ENCODE results near the gene PHF19.

The PHF19 gene

DNA sequence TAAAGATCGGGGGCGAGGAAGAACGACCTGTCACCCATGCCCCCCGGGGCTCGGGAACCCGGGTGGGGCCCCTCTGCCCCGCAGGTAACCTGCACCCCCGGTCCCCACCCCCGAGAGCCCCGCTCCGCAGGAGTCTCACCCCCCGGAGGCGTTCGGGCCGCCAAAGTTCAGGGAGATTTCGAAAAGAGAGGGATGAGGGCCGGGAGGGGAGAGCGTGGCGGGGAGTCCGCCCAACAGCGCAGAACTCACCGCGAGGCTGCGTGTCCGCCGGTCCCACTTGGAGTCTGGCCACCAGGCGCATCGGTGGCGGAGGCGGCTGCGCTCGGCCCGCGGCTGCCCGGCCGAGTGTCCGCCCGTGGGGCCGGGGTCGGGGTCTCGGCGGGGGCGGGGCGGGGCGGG, at the start of gene PHF19:
TSS of gene PHF19 (minus strand) at position 347 of the 399 bp plus-strand sequence. CDS start 2,447 bp downstream, outside the sequence.
- no peak for DNase-seq (ENCODE audit: low read depth)

DNA sequence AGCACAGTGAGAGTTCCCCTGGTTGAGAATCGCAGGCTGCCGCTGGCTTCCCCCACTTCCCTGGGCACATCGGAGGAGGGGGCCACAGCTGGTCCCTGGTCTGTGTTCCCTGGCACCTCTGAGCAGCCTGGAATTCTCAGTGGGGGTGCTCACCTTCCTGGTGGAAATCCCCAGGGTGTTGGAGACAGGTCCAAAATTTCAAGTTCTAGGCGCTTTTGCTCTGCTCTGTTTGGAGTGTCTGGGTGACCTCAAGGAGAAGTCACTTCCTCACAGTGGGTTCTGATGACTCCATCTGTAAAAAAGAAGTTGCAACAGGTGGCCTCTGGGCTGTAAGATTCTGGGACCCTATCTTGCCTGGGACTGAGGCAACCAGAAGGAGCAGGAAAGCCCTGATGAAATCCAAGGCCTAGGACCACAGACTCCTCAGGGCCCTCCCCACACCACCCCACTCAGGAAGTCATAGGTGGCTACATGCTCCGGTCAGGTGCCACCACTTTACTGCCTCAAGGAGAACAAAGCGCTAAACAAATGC, 49.5 kb upstream of the PHF19 start, which contains the start of gene TRAF1:
TSS of gene TRAF1 (minus strand) at position 400 of the 532 bp plus-strand sequence. CDS start 721 bp downstream, outside the sequence.
- DNase-seq (ENCODE audit: low read depth), result no peak

DNA sequence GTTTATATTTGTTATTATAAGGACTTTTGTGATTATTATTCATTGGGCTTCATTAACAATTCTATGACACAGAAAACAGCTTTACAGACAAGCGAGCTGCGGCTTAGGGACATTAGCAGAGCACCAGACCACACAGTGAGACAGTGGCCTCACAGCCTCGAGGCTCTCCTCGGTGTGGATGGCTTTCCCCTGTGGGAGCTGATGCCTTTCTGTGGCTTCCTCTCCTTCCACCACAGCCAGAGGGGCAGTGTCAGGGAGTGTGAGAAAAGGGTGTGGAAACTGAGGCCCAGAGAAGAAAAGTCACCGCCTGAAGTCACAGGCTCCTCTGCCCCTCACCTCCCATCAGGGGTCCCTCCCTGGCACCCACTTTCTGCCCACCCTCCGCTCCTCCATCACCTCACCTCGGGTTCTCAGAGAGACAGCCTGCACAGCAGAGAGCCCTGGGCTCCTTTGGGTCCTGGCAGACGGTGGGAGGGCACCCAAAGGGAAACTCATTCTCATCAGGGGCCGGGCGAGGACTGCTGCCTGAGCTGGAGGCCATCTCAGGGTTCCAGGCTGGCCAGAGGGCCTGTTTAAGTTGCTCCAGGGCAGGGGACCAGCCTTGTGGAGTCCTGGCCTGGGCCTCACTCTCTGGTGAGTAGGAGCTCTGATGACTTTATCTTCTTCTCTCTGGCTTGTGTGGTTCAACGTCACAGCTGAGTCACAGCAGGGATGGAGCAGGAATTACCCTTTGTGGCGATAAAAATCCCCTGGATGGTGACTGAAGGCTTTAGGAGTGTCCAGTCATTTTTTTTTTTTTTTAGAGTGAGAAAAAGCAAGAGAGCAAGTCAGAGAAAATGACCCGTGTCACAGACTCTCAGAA, 48.8 kb upstream of the PHF19 start:
- DNase-seq (ENCODE audit: low read depth), result peak; percentile 73

DNA sequence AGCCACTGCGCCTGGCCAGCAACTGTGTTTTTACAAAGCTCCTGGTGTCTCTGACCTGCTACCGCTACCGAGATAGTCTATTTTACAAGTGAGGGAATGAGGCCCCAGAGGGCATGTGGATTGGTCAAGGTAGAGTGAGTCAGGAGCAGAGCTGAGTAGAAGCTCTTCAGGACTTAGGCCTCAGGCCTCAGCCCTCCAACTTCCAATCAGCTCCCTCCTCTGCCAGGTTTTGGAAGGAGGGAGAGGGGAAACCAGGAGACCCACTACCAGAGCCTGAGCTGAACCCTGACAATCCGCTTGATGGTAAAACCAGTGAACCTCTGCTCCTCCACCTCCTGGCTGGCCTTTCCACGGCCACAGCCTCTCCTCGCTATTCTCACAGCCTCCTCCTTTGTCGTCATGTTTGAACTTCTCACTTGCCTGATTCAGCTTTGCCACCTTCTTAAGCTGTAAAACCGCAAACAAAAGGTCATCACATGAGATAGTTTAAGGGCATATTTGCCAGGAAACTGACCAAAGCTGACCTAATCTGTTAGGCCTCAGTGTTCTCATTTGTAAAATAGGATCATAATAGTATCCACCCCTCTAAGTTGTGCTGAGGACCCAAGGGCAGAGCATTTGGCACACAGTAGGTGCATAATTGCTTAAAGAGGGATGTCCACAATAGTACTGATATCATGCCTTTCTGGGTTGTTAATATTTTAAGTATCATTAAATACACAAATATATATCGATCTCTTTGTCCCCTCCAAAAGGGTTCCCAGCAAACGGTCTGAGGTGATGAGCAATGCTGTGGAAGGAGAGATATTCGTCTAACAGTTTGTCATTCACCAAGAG, 47.9 kb upstream of the PHF19 start:
- no peak for DNase-seq (ENCODE audit: low read depth)

DNA sequence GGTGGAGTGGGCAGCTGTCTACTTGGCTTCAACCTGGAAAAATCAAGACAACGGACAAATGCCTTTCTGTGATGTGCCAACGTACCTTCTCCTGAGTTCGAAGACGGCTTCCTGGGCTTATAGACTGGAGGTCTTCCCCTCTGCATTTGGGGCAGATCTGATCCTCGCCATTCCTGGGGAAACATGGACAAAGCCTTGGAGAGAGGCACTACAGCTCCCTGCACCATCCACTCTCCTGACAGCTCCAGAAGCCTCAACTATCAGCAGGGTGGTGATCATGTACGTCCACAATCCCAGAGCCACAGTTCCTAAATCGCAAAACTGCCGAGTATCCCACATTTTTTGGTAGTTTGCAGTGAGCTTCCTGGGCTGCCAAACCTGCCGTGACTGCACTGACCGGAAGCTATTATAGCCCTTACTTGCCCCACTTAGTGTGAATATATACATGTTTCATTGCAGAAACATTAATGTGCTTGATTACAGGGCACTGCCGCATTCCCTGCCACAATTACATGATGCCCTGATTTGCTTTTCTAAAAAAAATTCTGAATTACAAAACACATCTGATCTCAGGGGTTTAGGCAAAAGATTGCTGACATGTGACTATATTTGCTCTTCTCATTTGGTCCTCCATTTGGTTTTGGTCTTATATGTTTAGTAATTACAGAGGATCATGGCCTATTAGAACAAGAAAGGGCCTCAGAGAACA, 46.8 kb upstream of the PHF19 start:
- no peak for DNase-seq (ENCODE audit: low read depth)

DNA sequence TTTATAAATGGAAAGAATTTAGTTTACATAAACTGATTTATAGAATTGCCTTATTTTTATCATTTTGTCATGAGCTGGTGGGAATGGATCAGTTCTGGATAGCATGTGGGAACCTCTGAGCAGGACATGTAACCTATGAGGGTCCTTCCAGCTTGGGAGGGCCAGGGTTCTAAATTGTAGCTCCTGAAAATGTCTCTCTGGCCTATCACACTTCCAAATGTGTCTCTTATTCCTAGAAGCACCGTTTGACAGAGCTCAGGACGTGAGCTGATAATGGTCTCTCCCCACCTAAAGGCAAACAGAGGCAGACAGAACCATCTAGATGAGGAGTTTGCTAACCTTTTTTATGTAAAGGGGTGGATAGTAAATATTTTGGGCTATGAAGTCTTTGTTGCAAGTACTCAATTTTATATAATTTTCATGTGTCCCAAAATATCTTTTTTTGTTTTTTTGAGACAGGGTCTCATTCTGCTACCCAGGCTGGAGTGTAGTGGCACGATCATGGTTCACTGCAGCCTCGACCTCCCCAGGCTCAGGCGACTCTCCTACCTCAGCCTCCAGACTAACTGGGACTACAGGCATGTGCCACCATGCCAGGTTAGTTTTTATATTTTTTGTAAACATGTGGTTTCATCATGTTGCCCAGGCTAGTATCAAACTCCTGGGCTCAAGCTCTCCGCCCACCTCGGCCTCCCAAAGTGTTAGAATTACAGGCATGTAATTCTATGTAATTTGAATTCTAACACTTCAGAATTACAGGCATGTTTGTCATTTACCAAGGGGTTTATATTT, 45.6 kb upstream of the PHF19 start:
- no peak for DNase-seq (ENCODE audit: low read depth)

DNA sequence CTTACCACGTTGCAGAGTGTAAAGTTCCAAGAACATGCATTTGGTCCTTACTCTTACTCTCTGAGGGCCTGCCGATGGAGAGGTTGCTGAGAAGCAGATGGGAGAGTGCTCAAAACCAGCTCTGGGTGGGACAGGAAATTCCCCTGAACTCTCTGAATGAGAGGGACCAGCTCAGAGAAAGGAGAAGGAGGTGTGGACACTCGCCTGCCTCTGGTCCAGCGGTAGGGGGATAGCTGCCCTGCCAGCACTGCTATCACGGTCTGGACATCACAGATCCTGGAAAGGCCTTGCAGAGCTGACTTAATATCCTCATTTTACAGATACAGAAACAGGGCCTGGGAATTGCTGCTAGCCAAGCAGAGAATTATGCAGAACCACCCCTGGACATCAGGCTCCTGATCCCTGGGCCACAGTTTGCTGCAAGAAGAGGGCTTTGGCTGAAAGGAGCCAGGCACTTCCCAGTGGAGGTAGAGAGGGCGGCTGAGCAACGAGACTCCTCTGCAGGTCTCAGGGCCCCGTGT, 44.7 kb upstream of the PHF19 start:
- DNase-seq (ENCODE audit: low read depth), result no peak

DNA sequence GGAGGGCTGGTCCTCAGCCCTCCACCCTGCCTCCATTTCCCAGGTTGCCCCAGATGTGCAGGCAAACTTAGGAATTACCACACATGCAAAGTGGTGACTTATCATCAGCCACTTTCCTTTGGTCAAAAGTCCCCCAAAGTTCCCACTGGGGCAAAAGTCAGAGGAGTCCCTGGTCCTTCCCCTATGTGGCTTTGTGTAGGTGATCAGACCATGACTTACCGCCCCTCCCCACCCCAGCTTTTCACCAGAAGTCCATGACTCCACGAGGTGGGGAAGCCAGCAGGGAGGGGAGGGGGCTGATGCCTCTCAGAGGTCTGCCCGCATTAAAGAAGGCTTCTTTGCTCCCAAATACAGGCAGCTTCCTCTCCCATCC, 43.8 kb upstream of the PHF19 start:
- DNase-seq (ENCODE audit: low read depth), result no peak

DNA sequence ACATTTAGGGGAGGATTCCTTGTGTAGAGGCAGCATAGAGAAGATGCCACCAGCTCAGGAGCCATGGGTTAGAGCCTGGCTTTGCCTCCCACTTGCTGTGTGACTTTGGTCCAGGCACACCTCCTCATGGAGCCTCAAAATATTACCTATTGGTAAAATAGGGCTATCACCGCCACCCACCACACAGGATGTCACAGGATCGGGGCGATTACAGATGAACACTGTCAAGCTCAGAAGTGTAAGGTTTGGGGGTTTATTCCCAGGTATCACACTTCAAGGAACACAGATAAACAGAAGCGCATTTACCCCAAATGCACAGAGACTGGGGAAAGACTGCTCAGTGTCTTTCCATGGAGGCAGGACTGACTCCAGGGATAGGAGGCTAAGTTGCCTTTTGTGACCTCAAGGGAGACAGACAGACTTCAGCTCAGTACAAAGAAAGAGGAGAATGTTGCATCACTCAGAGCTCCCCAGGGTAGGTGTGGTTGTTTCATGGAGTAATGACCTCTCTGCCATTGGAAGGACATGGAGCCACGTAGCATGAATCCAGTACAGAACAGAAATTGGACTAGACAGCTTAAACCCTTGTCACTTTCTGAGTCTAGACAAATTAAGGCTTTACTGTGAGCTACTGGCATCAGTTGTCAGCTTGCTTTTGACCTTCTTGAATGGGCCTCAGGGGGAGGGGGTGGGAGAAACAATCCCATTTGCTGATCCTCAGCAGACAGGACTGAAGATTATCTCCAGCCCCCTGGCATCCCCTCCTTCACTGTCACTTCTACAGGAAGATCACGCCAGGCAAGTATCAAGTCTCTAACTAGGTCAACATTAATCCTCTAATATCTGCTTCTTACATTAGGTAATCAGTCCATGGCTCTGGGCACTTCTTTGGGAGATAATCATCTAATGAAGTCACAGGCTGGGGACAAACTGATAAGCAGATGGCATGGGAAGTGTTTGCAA, 43.1 kb upstream of the PHF19 start:
- DNase-seq (ENCODE audit: low read depth), result no peak

DNA sequence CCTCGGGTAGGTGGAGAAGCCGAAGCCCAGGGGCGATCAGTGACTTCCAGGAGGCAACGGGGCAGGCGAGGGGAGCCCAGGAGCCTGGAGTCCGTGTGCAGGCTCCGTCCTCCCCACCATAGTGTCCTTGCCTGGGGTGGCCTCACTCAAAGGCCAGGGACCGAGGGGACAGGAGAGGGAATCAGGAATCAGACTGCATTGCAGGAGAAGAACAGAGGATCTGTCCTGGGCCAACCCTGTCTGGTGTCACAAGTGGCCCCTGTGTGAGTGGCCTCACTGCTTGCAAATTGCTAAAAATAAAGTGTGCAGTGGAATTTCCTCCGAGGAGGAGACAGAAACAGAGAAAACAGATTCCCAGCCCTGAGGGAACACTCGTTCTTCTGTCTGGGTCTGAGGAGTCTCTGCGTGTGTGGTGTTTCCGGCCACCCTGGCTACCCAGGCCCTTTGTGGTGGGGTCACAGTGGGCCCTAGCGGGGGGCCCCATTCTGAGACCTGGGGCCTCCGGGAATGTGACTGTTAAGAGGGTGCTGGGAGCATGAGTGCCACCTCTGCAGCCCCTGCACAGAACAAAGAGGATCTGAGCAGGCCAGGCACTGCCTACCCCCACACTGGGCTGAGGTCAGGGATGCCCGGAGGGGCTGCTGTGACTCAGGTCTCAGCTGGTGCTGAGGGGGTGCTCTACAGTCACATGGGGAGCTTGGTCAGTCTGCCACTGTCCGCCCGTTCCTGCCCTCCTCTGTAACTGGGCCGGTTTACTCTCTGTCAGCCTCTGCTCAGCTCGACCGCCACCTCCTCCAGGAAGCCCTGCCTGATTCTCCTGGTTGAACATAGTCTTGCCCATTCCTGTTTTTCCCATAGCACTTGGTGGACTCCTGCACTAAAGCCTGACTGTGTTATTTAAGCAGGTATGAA, 42.2 kb upstream of the PHF19 start:
- no peak for DNase-seq (ENCODE audit: low read depth)

DNA sequence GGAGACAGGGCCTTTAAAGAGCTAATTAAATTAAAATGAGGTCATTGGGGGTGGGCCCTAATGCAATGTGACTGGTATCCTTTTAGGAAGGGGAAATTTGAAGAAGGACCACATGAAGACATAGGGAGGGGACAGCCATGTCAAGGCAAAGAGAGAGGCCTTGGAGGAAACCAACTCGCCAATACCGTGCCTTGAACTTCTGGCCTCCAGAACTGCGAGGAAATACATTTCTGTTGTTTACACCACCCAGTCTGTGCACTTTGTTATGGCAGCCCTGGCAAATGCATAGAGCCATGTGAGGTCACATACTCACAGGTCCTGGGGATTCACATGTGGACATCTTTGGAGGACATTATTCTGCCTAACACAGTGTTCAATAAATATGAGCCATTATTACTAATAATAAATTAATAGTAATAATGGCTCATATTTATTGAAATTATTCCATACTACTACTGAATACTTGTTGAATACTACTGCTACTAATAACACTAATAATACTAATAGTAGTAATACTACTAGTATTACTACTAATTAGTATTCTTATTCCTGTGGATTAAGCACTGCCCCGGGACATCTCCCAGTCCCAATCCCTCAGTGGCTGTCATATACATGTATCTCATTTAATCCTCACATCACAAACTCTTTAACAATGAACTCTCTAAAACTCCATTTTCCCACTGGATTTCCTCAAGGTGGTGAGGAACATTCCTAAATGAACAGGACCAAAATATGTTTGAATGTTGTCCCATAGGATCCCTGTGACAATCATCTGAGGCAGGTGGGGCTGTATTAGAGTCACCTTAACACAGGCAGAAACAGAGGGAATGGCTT, 41.2 kb upstream of the PHF19 start:
- no peak for DNase-seq (ENCODE audit: low read depth)

DNA sequence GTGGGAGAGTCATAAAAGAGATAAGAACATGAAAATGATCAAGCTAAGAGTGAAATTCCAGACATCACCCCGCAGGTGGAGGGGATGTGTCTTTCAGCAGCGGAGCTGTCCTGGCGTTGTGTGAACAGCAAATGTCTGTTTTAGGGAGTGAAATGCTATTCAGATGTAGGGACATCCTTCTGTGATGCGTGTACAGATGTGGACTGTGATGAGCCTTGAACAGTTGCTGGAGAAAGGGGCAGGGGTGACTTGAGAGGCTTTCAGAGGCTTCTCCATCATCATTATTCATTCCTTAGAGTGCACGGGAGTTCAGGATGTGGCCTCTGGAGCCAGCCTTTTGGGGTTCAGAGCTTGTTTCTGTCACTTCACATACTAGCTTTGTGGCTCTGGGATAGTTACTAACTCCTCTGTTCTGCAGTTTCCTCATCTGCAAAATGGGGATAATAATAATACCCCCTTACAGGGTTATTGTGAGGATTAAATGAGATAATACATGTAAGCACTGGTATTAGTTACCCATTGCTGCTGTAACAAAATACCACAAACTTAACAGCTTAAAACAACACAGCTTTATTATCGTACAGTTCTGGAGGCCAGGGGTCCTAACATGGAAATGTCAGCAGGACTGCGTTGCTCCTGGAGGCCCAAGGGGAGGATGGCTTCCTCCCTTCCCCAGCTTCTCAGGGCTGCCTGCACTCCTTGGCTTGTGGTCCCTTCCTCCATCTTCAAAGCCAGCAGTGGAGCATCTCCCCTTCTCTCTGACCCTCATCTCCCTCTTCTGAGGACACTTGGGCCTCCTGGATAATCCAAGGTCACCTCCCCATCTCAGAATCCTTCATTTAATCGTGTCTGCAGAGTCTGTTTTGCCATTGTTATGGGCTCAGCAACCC, 40.2 kb upstream of the PHF19 start:
- no peak for DNase-seq (ENCODE audit: low read depth)

DNA sequence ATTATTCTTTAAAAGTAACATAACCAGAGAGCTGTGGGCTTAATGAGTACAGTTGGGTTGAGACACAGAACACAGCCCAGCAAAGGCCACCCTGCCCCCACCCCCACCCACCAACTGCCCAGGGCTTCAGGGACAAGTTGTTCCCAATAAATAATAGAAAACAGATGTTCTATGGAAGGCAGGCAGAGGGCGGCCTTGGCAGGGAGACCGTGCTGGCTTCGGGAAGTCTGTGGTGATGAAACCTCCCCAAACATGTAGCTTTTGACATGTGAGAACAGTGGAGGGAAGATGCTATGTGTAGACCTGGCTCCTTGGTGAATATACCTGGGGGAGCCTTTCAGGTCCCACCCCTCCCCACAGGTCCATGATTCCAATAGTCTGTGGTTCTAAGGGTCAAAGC, 39.6 kb upstream of the PHF19 start:
- no peak for DNase-seq (ENCODE audit: low read depth)

DNA sequence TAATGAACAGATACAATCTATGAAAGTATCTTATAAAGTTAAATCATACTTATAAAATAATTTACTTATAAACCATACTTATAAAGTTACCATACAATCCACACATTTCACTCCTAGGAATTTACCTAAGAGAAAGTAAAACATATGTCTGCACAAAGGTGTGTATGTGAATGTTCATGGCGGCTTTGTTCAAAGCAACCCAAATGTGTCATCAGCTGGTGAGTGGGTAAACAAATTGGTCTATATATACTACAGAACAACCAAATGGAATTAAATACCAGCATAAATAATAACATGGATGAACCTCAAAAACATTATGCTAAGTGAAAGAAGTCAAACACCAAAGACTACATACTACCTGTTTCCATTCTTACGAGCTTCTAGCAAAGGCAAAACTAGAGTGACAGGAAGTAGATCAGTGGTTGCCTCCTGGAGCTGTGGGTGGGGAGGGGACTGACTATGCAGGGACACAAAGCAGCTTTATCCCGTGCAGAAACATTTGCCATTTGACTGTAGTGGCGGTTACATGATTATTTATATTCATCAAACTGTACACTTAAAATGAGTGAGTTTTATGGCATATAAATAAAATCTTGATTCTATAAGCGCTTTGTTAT, 39.0 kb upstream of the PHF19 start:
- DNase-seq (ENCODE audit: low read depth), result no peak

DNA sequence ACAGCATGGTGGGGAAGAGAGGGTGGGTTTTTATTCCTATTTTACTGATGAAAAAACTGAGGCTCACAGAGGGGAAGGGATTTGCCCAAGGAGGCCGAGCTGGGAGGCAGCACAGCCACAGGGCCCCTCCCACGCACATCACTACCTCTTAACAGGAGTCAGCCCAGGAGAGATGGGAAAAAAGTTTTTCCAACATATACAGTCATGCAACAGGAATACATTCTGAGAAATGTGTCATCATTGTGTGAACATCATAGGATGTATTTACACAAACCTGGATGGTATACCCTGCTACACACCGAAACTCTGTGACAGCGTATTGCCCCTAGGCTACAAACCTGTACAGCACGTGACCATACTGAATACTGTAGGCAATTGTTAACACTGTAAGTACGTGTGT, 38.0 kb upstream of the PHF19 start:
- DNase-seq (ENCODE audit: low read depth), result no peak

DNA sequence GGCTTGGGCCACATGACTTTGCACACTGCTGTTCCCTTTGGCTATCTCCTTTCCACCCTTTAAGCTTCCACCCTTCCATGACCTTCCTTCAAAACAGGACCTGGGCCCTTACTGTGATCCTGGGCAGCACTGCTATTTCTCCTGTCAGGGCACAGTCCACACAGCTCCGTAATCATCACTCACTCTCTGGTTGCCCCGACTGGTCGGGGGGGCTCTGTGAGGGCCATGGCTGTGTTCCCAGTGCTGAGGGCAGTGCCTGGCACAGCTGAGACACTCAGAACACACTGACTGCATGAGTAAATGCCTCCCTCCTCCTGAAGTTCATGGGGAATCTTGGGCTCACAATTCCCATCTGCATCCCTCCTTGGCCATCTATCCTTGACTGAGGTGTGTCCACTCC, 37.4 kb upstream of the PHF19 start:
- DNase-seq (ENCODE audit: low read depth), result no peak

Measured in non-pigmented ciliary epithelial cell (primary cell).